HL-60 (cell line): Measurements from ENCODE around the gene CHST13.

Experiments
- DNase-seq, 2 experiments: peaks; one replicate each; pipeline ENCODE4 v3.0.0-alpha.2; 2010 to 2020; ENCODE audit warnings: low read depth in 1 of 2, low spot score in 1 of 2
- H3K27ac ChIP-seq: fragments of 250-450 bp; sonication (Bioruptor Pico); replicated peaks from 2 replicates; pipeline ENCODE4 v1.5.1; 2020; ENCODE audit warnings: mild to moderate bottlenecking, moderate library complexity
- H3K27me3 ChIP-seq: fragments of 250-450 bp; sonication (Bioruptor Pico); 2 replicates; pipeline ENCODE4 v1.5.1; 2021; ENCODE audit warnings: mild to moderate bottlenecking, moderate library complexity; ENCODE audit not compliant: insufficient read depth, poor library complexity, severe bottlenecking
- H3K4me3 ChIP-seq: replicated peaks from 2 replicates; pipeline ENCODE4 v1.5.1; 2011; ENCODE audit warnings: mild to moderate bottlenecking, control low read depth, low read length; ENCODE audit not compliant: insufficient read depth
- CTCF ChIP-seq: IDR thresholded peaks from one replicate; pipeline ENCODE4 v1.5.1; 2011; ENCODE audit warnings: low read length, control low read depth, inconsistent platforms; ENCODE audit not compliant: insufficient read depth
- GABPA ChIP-seq: IDR thresholded peaks from 2 replicates; pipeline ENCODE4 v1.6.1; 2012; ENCODE audit warnings: low read depth
- POLR2AphosphoS5 ChIP-seq: IDR thresholded peaks from 2 replicates; pipeline ENCODE4 v1.6.1; 2012; ENCODE audit warnings: low read depth
- REST ChIP-seq: IDR thresholded peaks from 2 replicates; pipeline ENCODE4 v1.6.1; 2012; ENCODE audit warnings: low read depth; ENCODE audit not compliant: insufficient replicate concordance
- SPI1 ChIP-seq: IDR thresholded peaks from 2 replicates; pipeline ENCODE4 v1.6.1; 2012; ENCODE audit warnings: low read depth, mild to moderate bottlenecking, borderline replicate concordance

Gene CHST13

GRCh38 chr3:126528419-126528799 is 4.5 kb downstream of the CHST13 start:
- DNase-seq = no peak

GRCh38 chr3:126528800-126529541 is 5.0 kb downstream of the CHST13 start:
- DNase-seq = peak; percentile 84 to 88
- TF ChIP-seq POLR2AphosphoS5 = peak; percentile 63
- TF ChIP-seq GABPA = no peak
- TF ChIP-seq SPI1 = no peak
- H3K27me3 ChIP-seq = no peaks in the 10 kb centered on the region
- H3K4me3 ChIP-seq = no peak overlapping the region
- peak overlapping the region; percentile 93 for H3K27ac ChIP-seq

More at GRCh38 chr3:126528419-126528799, 4.5 kb downstream of the CHST13 start:
- H3K27me3 ChIP-seq = no peaks in the 10 kb centered on the region
- no peak overlapping the region for H3K4me3 ChIP-seq
- TF ChIP-seq CTCF (no peak), POLR2AphosphoS5 (no peak), GABPA (no peak), SPI1 (no peak), REST (no peak)
- H3K27ac ChIP-seq = peak overlapping the region; percentile 93

GRCh38 chr3:126529585-126530170 is 5.7 kb downstream of the CHST13 start:
- TF ChIP-seq REST (no peak), SPI1 (no peak), GABPA (no peak), CTCF (no peak), POLR2AphosphoS5 (no peak)
- peak overlapping the region; percentile 93 for H3K27ac ChIP-seq
- no peaks in the 10 kb centered on the region for H3K27me3 ChIP-seq
- H3K4me3 ChIP-seq = no peak overlapping the region
- DNase-seq = peak in 1 of 2 experiments; percentile 40

- H3K27me3 ChIP-seq = no peaks in the 10 kb centered on the region
- TF ChIP-seq CTCF (no peak), POLR2AphosphoS5 (peak; percentile 94), REST (peak; percentile 60)
- DNase-seq = peak; percentile 95 to 99
- H3K27ac ChIP-seq = peak overlapping the region; percentile 93
- H3K4me3 ChIP-seq = no peak overlapping the region
Measured at GRCh38 chr3:126530171-126531050, 6.5 kb downstream of the CHST13 start.
